ENCODE results near the gene NLRX1.
"Not testable (repeated sequence)": the region's sequence is repeated elsewhere in the genome, so short reads cannot be mapped to it uniquely, and the experiment has no call there.

NLRX1 gene

GRCh38 chr11:119168471-119169281 lies at the start of gene NLRX1:
Gene NLRX1, plus strand, starts transcription at chr11:119168725. Its CDS starts 2,679 bp downstream, at chr11:119171404.
- peak; percentile 87 for DNase-seq

GRCh38 chr11:119118946-119119345 lies 49.6 kb upstream of the NLRX1 start:
- no peak for DNase-seq

- DNase-seq = no peak
Measured at GRCh38 chr11:119120639-119121007, 47.9 kb upstream of the NLRX1 start.

- DNase-seq = peak; percentile 100
Measured at GRCh38 chr11:119121008-119121810, 47.3 kb upstream of the NLRX1 start, which contains the start of gene HINFP. Gene HINFP, plus strand, starts transcription at chr11:119121580. Its CDS starts 5,365 bp downstream, at chr11:119126945.

- no peak for DNase-seq
Measured at GRCh38 chr11:119121811-119122124, 46.8 kb upstream of the NLRX1 start.

GRCh38 chr11:119125821-119126220 lies 42.7 kb upstream of the NLRX1 start:
- no peak for DNase-seq

- no peak for DNase-seq
Measured at GRCh38 chr11:119126675-119127268, 41.8 kb upstream of the NLRX1 start.

GRCh38 chr11:119130662-119131061 lies 37.9 kb upstream of the NLRX1 start:
- no peak for DNase-seq

- no peak for DNase-seq
Measured at GRCh38 chr11:119134389-119134978, 34.0 kb upstream of the NLRX1 start.

GRCh38 chr11:119139276-119139675 lies 29.2 kb upstream of the NLRX1 start:
- not testable (repeated sequence) for DNase-seq

GRCh38 chr11:119144825-119145486 lies 23.6 kb upstream of the NLRX1 start:
- peak; percentile 40 for DNase-seq

- no peak for DNase-seq
Measured at GRCh38 chr11:119145551-119145950, 23.0 kb upstream of the NLRX1 start.

- no peak for DNase-seq
Measured at GRCh38 chr11:119147604-119148333, 20.8 kb upstream of the NLRX1 start.

- DNase-seq = no peak
Measured at GRCh38 chr11:119148720-119149017, 19.9 kb upstream of the NLRX1 start.

GRCh38 chr11:119149018-119149785 lies 19.3 kb upstream of the NLRX1 start, which contains the start of gene ABCG4:
Gene ABCG4, plus strand, starts transcription at chr11:119149052. Its CDS starts 914 bp downstream, at chr11:119149966.
- DNase-seq = no peak

- no peak for DNase-seq
Measured at GRCh38 chr11:119149786-119150275, 18.7 kb upstream of the NLRX1 start.

GRCh38 chr11:119152043-119152442 lies 16.5 kb upstream of the NLRX1 start:
- DNase-seq = no peak

- DNase-seq = no peak
Measured at GRCh38 chr11:119152604-119153003, 15.9 kb upstream of the NLRX1 start.

GRCh38 chr11:119153049-119153818 lies 15.3 kb upstream of the NLRX1 start:
- DNase-seq = no peak

GRCh38 chr11:119154178-119154577 lies 14.3 kb upstream of the NLRX1 start:
- no peak for DNase-seq
